HepG2 (cell line): ENCODE data around the gene BTBD1. TPM values are rescaled to one million over a fixed set of nuclear protein-coding genes. Genes with fewer than 3 reads are reported as not detected.

Experiments
- ATF1 ChIP-seq: IDR thresholded peaks from 2 replicates; pipeline ENCODE4 v1.6.1; 2016; ENCODE audit warnings: mild to moderate bottlenecking, control low read depth
- ERF ChIP-seq: IDR thresholded peaks from 2 replicates; pipeline ENCODE4 v1.6.1; 2018; ENCODE audit warnings: missing biosample characterization, missing genetic modification reagents
- FOXA3 ChIP-seq: IDR thresholded peaks from 2 replicates; pipeline ENCODE4 v1.6.1; 2016; ENCODE audit warnings: missing genetic modification reagents, missing compliant biosample characterization
- HDAC1 ChIP-seq: sonication (generic); formaldehyde crosslinking; IDR thresholded peaks from 2 replicates; pipeline ENCODE4 v1.5.1; 2020; ENCODE audit warnings: mild to moderate bottlenecking, missing genetic modification reagents
- HMGXB3 ChIP-seq: sonication (generic); formaldehyde crosslinking; IDR thresholded peaks from 2 replicates; pipeline ENCODE4 v1.4.0; 2020; ENCODE audit warnings: missing genetic modification reagents, borderline replicate concordance
- IRF2 ChIP-seq: IDR thresholded peaks from 2 replicates; pipeline ENCODE4 v1.6.1; 2018; ENCODE audit warnings: missing genetic modification reagents, missing compliant biosample characterization
- MATR3 ChIP-seq: sonication (generic); formaldehyde crosslinking; IDR thresholded peaks from 2 replicates; pipeline ENCODE4 v1.4.0; 2020; ENCODE audit warnings: missing genetic modification reagents
- NCOA5 ChIP-seq: sonication (generic); formaldehyde crosslinking; IDR thresholded peaks from 2 replicates; pipeline ENCODE4 v1.4.0; 2020; ENCODE audit warnings: missing genetic modification reagents
- NFIB ChIP-seq: sonication (generic); formaldehyde crosslinking; IDR thresholded peaks from 2 replicates; pipeline ENCODE4 v1.9.0; 2021; ENCODE audit warnings: missing genetic modification reagents, mild to moderate bottlenecking, borderline replicate concordance
- NRL ChIP-seq: sonication (generic); formaldehyde crosslinking; IDR thresholded peaks from 2 replicates; pipeline ENCODE4 v1.5.0; 2020; ENCODE audit warnings: missing genetic modification reagents, mild to moderate bottlenecking, moderate library complexity, borderline replicate concordance
- PCBP1 ChIP-seq: fragments of 200-400 bp; formaldehyde crosslinking; IDR thresholded peaks from 2 replicates; pipeline ENCODE4 v1.6.1; 2017; ENCODE audit warnings: mild to moderate bottlenecking, low read depth, low read length, borderline replicate concordance
- RFXANK ChIP-seq: IDR thresholded peaks from 2 replicates; pipeline ENCODE4 v1.6.1; 2016
- YEATS2 ChIP-seq: sonication (generic); formaldehyde crosslinking; IDR thresholded peaks from 2 replicates; pipeline ENCODE4 v1.4.0; 2020; ENCODE audit warnings: missing genetic modification reagents, borderline replicate concordance
- YY1 ChIP-seq: IDR thresholded peaks from 2 replicates; pipeline ENCODE4 v1.6.1; 2011; ENCODE audit warnings: low read length, low read depth, moderate library complexity, mild to moderate bottlenecking; ENCODE audit not compliant: insufficient read depth, insufficient replicate concordance
- ZBTB7A ChIP-seq: sonication (generic); formaldehyde crosslinking; IDR thresholded peaks from 2 replicates; pipeline ENCODE4 v1.8.0; 2022; ENCODE audit warnings: mild to moderate bottlenecking, missing genetic modification reagents
- ZMAT3 ChIP-seq: sonication (generic); formaldehyde crosslinking; conservative IDR thresholded peaks from 2 replicates; pipeline ENCODE4 v1.7.0; 2021; ENCODE audit warnings: missing genetic modification reagents
- ZNF136 ChIP-seq: sonication (generic); formaldehyde crosslinking; IDR thresholded peaks from 2 replicates; pipeline ENCODE4 v1.8.1; 2022; ENCODE audit warnings: low read depth, mild to moderate bottlenecking, moderate library complexity, missing genetic modification reagents
- polyA plus RNA-seq, 8 experiments: library from polyadenylated mRNA; depleted of rRNA in 3 of 8; stranded (reverse) in 7 of 8; unstranded in 1 of 8; fragments of >200 nt; fragmentation: Illumina TruSeq in 4 of 8; extraction: Trizol in 4 of 8; gene quantifications; 2 replicates each; pipeline versions ENCODE4 v1.2.1 to v1.2.3, GENCODE V29; 2011 to 2016; ENCODE audit warnings: low read depth in 4 of 8, missing spikeins in 1 of 8, mixed read lengths in 1 of 8; ENCODE audit not compliant: insufficient read depth in 1 of 8
- total RNA-seq, 5 experiments: library from RNA; depleted of rRNA; stranded (reverse); fragments of >200 nt; fragmentation: Illumina TruSeq; extraction: Trizol; gene quantifications; 2 replicates each; pipeline ENCODE4 v1.2.3, GENCODE V29; 2016; ENCODE audit warnings: low read depth in 1 of 5
- TF ChIP-seq, protein P1 (sequence below): sonication (generic); formaldehyde crosslinking; IDR thresholded peaks from 2 replicates; pipeline ENCODE4 v1.4.0; 2020; ENCODE audit warnings: mild to moderate bottlenecking, low read depth, missing genetic modification reagents
- TF ChIP-seq, protein P2 (sequence below): sonication (generic); formaldehyde crosslinking; IDR thresholded peaks from 2 replicates; pipeline ENCODE4 v1.4.0; 2020; ENCODE audit warnings: mild to moderate bottlenecking, missing genetic modification reagents

Gene BTBD1
- total and polyA plus RNA-seq, 2 of the 13 experiments (the other 11 are each of a cell fraction or from before 2014, with no cell fraction given): 32.1 to 53.9 TPM

GRCh38 chr15:83011271-83012075 is 55.6 kb downstream of the BTBD1 start, which contains the start of gene C15orf40 (continued):
- TF ChIP-seq MATR3: no peak
- 0 out of 2 replicates have a peak, but pooled peaks have one; percentile 67 for TF ChIP-seq PCBP1
- TF ChIP-seq, protein P1, sequence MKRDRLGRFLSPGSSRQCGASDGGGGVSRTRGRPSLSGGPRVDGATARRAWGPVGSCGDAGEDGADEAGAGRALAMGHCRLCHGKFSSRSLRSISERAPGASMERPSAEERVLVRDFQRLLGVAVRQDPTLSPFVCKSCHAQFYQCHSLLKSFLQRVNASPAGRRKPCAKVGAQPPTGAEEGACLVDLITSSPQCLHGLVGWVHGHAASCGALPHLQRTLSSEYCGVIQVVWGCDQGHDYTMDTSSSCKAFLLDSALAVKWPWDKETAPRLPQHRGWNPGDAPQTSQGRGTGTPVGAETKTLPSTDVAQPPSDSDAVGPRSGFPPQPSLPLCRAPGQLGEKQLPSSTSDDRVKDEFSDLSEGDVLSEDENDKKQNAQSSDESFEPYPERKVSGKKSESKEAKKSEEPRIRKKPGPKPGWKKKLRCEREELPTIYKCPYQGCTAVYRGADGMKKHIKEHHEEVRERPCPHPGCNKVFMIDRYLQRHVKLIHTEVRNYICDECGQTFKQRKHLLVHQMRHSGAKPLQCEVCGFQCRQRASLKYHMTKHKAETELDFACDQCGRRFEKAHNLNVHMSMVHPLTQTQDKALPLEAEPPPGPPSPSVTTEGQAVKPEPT (CRISPR knock-in tag): no peak
- no peak for TF ChIP-seq ATF1 (CRISPR knock-in tag)
- TF ChIP-seq NFIB: peak; percentile 85; the same call in 1 of the 2 replicates
- TF ChIP-seq HDAC1 (CRISPR knock-in tag): peak; percentile 77
- TF ChIP-seq, protein P2, sequence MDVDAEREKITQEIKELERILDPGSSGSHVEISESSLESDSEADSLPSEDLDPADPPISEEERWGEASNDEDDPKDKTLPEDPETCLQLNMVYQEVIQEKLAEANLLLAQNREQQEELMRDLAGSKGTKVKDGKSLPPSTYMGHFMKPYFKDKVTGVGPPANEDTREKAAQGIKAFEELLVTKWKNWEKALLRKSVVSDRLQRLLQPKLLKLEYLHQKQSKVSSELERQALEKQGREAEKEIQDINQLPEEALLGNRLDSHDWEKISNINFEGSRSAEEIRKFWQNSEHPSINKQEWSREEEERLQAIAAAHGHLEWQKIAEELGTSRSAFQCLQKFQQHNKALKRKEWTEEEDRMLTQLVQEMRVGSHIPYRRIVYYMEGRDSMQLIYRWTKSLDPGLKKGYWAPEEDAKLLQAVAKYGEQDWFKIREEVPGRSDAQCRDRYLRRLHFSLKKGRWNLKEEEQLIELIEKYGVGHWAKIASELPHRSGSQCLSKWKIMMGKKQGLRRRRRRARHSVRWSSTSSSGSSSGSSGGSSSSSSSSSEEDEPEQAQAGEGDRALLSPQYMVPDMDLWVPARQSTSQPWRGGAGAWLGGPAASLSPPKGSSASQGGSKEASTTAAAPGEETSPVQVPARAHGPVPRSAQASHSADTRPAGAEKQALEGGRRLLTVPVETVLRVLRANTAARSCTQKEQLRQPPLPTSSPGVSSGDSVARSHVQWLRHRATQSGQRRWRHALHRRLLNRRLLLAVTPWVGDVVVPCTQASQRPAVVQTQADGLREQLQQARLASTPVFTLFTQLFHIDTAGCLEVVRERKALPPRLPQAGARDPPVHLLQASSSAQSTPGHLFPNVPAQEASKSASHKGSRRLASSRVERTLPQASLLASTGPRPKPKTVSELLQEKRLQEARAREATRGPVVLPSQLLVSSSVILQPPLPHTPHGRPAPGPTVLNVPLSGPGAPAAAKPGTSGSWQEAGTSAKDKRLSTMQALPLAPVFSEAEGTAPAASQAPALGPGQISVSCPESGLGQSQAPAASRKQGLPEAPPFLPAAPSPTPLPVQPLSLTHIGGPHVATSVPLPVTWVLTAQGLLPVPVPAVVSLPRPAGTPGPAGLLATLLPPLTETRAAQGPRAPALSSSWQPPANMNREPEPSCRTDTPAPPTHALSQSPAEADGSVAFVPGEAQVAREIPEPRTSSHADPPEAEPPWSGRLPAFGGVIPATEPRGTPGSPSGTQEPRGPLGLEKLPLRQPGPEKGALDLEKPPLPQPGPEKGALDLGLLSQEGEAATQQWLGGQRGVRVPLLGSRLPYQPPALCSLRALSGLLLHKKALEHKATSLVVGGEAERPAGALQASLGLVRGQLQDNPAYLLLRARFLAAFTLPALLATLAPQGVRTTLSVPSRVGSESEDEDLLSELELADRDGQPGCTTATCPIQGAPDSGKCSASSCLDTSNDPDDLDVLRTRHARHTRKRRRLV: peak; percentile 77; the same call in 1 of the 2 replicates
- no peak for TF ChIP-seq RFXANK
- TF ChIP-seq ERF (CRISPR knock-in tag): peak; percentile 81
- TF ChIP-seq NCOA5: no peak
- TF ChIP-seq ZBTB7A (CRISPR knock-in tag): no peak
- TF ChIP-seq YY1: peak; percentile 81
- TF ChIP-seq NRL (CRISPR knock-in tag): peak; percentile 87
- peak; percentile 93 for TF ChIP-seq IRF2 (CRISPR knock-in tag)
- no peak for TF ChIP-seq HMGXB3 (CRISPR knock-in tag)
- peak; percentile 50; the same call in 1 of the 2 replicates for TF ChIP-seq FOXA3 (CRISPR knock-in tag)
- peak; percentile 92 for TF ChIP-seq YEATS2 (CRISPR knock-in tag)
- TF ChIP-seq ZNF136 (CRISPR knock-in tag): peak; percentile 91; the same call in 1 of the 2 replicates
- peak; percentile 79 for TF ChIP-seq ZMAT3
